Daoy (cell line): ENCODE measurements around the gene F10. TPM values are rescaled to one million over a fixed set of nuclear protein-coding genes. Genes with fewer than 3 reads are reported as not detected.

Source experiments
- DNase-seq: peaks from one replicate; pipeline ENCODE4 v3.0.0-alpha.2; 2015; ENCODE audit warnings: low read depth
- total RNA-seq: library from RNA; depleted of rRNA; stranded (reverse); fragments of >200 nt; shearing (Covaris generic); gene quantifications from 2 replicates; pipeline ENCODE4 v1.2.3, GENCODE V29; 2014

The F10 gene
- total RNA-seq, 1 experiment from 2014 or later: not detected

DNA sequence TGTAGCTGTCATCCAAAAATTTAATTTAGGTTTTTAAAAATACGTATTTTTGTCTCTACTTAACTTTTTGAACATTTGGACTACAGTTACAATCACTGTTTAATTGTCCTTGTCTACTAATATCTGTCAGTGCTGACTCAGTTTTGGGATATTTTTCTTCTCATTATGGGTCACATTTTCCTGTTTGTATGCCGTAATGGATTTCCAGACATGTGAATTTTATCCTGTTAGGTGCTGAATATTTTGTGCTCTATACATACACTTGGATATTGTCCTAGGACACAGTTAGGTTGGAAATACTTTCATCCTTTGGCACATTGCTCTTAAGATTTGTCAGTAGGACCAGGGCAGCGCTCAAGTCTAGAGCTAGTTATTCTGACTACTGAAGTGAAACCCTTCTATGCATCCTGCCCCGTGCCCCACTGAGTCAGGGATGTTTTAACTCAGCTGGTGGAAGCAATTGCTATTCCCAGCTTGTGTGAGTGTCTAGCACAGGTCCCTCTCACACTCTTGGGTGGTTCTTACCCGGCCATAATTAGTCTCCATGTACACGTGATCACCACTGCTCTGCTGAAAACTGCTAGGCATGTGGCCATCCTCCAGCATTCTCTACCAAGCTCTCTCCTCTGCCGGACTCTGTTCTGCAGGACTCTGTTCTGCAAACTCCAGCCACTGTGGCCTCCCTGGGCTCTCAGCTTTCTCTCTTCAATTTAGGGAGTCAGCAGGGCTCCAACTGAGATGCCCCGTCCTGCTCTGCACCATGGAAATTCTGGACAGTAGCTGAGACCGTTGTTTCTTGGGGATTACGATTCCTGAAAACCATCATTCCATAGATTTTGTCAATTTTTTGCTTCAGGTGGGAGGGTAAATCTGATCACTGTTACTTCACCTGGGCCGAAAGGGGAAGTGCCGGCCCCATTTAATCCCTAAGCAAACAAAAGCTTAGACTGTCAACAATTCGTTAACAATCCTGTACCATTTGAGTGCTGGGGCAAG lies 47.0 kb downstream of the F10 start:
- no peak for DNase-seq

DNA sequence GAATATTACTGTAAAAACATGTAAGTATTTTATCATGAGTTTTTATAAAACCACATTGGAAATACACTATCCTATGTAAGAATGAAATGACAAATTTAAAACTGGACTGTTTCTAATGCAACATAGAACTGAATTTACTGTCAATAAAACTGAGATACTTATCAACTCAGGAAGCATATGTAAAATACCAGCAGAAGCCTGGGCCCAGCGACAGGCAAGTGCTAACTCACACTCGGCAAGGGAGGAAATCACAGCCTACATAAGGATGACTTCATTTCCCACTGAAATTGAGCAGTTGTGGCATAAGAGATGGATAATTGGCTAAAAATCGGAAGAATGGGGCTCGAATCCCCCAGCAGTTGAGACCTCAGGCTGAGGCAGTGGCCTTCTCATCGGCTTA lies 47.9 kb downstream of the F10 start:
- DNase-seq: no peak

- DNase-seq: no peak
These were observed 48.9 kb downstream of the F10 start for GRCh38 chr13:113171250-113172125.

- DNase-seq: no peak
These were observed 49.9 kb downstream of the F10 start for GRCh38 chr13:113172419-113172926.

GRCh38 chr13:113176280-113176679 lies 53.7 kb downstream of the F10 start:
- no peak for DNase-seq

DNA sequence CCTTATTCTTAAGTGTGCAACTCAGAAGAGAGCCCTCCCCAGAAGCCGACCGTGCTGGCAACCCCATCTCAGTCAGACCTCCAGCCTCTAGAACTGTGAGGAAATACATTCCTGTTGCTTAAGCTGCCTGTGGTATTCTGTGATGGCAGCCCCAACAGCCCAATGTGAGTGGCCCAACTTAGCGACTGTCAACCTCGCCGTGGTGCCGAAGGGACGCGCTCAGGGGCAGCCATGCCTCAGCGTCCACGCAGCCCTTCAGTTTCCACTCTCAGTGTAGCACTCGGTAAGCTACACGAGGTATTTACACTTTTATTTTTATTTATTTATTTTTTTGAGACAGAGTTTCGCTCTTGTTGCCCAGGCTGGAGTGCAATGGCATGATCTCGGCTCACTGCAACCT lies 54.2 kb downstream of the F10 start:
- DNase-seq: no peak

- DNase-seq: peak; percentile 78
These were observed 55.7 kb downstream of the F10 start for GRCh38 chr13:113178070-113178895.

GRCh38 chr13:113178896-113179167 lies 56.2 kb downstream of the F10 start:
- DNase-seq: no peak

DNA sequence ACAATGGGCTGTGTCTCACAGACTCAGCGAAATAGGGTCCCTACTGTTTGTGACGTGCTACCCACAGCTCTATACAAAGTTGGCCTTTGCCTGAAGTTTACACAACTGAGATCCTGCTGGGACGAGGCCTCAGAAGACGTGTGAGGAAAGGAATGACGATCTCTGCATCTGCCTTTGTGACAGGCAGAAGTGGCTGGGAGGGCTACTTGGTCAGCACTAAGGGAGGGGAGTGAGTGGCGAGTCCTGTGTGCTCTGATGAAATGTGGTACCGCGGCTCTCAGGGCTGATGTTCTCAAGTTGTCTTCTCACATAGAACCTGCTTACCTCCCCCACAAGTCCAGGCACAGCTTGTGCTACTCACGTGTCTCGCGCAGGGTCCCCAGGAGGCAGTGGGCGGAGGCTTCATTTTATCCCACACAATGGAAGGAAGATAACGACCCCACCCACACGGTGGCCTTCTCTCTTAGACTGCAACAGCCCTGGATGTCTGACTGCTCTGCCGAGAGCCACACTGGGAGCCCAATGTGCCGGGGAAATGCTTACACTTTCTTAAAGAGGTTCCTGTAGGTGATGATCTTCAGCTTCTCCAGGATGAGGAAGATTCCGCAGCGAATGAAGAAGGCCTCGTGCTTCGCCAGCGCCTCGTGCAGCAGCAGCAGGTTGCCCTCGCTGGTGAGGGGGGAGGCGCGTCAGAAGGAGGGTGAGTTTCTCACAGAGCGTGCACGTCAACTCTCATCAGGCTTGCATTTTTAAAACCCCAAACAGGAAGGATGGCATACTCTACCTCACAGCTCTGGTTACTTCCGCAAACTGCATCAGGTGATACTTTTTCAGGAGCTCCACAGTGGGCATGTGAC lies 57.0 kb downstream of the F10 start:
- DNase-seq: no peak

DNA sequence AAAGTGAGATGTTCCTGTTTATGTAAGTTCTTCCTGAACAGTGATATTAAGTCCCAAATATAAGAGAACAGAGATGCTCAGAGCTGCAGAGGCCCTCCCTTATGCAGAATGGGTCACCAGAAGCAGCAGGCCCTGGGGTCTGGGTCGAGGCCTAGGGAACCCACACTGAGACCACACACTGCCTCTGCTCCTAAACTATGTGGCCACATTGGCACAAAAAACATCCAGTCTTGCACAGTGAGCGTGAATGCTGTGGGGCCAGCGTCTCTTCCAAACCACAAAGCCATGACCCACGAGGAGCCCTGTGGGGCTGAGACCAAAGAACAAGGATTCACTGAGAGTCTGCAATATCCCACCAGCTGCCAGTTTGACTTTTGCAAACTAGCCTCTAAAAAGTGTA lies 59.4 kb downstream of the F10 start:
- no peak for DNase-seq

- DNase-seq: no peak
These were observed 61.0 kb downstream of the F10 start for GRCh38 chr13:113183450-113184129.

GRCh38 chr13:113184568-113185440 lies 62.2 kb downstream of the F10 start:
- DNase-seq: no peak

DNA sequence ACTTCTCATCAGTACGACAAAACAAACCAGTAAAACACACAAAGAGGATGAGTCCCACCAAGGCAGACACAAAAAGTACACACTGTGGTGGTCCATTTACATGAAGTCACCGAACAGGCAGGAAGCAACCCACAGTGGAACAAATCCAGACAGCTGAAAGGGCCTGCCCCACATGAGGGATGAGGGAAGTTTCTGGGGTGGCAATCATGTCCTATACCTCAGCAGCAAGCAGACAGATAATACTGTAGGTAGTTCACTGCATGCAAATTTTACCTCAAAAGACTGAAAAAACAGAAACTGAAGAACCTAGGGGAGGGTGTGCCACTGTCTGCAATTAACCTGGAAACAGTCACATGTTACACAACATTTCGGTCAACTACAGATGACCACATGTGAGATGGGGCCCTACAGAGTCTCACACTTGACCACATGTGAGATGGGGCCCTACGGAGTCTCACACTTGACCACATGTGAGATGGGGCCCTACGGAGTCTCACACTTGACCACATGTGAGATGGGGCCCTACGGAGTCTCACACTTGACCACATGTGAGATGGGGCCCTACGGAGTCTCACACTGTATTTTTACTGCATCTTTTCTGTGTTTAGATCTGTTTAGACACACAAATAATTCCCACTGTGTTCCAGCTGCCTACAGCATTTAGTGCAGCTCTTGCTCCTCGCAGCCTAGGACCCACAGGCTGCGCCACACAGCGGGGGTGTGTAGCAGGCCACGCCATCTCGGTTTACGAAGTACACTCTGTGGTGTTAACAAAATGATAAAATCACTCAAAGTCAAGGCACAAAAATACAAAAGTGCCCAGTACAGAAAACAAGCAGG lies 63.7 kb downstream of the F10 start:
- DNase-seq: no peak

DNA sequence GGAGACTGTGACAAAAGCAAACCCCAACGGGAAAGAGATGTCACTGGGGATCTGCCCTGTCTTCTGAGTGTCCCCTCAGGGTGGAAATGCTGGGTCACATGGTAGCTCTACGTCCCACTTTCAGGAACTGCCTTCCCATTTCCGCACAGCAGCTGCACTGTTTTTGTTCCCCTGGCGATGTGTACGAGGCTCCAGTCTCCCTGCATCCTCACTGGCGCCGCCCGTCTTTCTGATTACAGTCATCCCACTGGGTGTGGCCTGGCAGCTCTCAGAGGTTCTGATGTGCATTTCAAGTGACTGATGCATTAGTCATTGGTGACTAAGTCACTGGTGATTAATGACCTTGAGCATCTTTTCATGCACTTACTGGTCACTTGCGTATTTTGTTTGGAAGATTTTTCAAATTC lies 64.7 kb downstream of the F10 start:
- peak; percentile 97 for DNase-seq

DNA sequence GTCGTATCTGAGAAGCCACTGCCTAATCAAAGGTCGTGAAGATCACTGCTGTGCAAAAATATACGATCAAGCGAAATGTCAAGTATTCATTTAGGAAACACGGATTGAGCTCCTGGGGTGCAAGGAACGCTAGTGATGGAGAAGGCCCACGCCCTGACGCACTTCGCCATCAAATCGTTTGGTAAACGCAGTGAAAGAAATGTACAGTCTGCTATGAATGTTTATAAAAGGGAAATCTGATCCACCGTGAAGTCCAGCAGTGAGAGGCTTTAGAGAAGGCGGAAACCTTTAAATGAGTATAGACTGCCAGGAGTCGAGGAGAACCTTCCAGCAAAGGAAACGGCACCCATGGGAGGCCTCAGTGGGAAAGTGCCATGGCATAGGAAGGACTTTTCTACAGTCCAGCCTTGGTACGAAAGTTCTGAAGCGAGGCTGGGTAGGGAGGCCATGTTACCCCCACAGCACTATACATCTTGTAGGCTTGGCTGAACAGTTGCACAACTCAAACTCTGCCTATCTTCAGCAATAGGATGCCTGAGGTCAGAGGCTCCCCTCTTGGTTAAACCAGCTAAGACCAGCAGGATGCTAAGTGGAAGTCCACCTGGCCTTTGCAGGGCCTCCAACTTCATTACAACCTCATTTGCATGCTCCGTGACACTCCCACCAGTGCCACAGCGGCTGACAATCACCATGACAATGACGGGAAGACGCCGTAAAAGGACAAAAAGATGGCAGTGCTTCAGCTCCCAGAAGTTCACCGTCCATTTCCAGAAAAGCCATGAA lies 65.5 kb downstream of the F10 start:
- DNase-seq: no peak

GRCh38 chr13:113190181-113190580 lies 67.6 kb downstream of the F10 start:
- no peak for DNase-seq

DNA sequence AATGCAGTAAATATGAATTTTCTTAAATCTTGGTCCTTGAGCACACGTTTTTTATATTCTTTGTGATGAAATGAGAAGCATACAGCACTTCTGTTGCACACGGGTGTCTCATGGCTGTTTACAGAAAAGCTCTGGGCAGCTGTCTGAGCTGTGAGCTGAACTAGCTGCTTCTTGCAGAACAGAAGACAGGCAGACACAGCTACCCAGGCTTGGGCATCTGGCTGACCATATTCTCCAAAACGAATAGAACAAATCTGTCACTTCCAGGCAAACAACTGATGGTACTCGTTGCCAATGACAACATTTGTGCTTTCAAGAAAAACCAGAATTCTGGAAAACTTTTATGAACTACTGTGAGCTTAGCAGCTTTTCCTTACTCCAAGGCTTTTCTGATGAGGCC lies 69.7 kb downstream of the F10 start:
- no peak for DNase-seq
